SK-N-SH (cell line): ENCODE results near the gene VSIG8. TPM values are rescaled to one million over a fixed set of nuclear protein-coding genes. Genes with fewer than 3 reads are reported as not detected.

Experiments used
- CTCF ChIA-PET: fragments of 300-600, 350-600 bp; formaldehyde crosslinking; extraction: SDS; loops from one replicate; lab custom pipeline; 2021; lab: Yijun Ruan, JAX
- POLR2A ChIA-PET: fragments of 350-600 bp; sonication (Branson Sonifier 250); formaldehyde crosslinking; extraction: SDS; loops from one replicate; lab custom pipeline; 2020; ENCODE audit warnings: antibody characterized with exemption, inconsistent platforms; lab: Yijun Ruan, JAX
- DNase-seq: peaks from one replicate; pipeline ENCODE4 v3.0.0; 2012
- H2AFZ ChIP-seq: fragments of 200-600 bp; sonication (generic); 2 replicates; pipeline ENCODE4 v1.8.1; 2016; ENCODE audit warnings: antibody characterized with exemption, mild to moderate bottlenecking, low read depth
- H3F3A ChIP-seq: fragments of 200-600 bp; sonication (generic); replicated peaks from 2 replicates; pipeline ENCODE3; 2016; ENCODE audit warnings: antibody characterized with exemption, mild to moderate bottlenecking; ENCODE audit not compliant: insufficient read depth
- H3K27ac ChIP-seq, 2 experiments: fragments of 200-500 bp in 1 of 2; fragments of 200-600 bp in 1 of 2; sonication (Bioruptor generic) in 1 of 2; sonication (generic), shearing (Covaris generic) in 1 of 2; 2 replicates each; pipeline versions ENCODE4 v1.5.1 to v1.6.1; 2014 to 2016; ENCODE audit warnings: low read depth in 2 of 2, inconsistent platforms in 1 of 2, low read length in 1 of 2, mild to moderate bottlenecking in 1 of 2, mixed read lengths in 1 of 2
- H3K27me3 ChIP-seq: fragments of 200-600 bp; sonication (generic), shearing (Covaris generic); 2 replicates; pipeline ENCODE4 v1.6.1; 2016; ENCODE audit warnings: mixed run types; ENCODE audit not compliant: insufficient read depth
- H3K36me3 ChIP-seq, 2 experiments: fragments of 200-500 bp in 1 of 2; fragments of 200-600 bp in 1 of 2; sonication (Bioruptor generic) in 1 of 2; sonication (generic) in 1 of 2; replicated peaks in 1 of 2; 2 replicates each; pipeline versions ENCODE3 to v1.5.1; 2014 to 2016; ENCODE audit warnings: low read length in 1 of 2, mild to moderate bottlenecking in 1 of 2; ENCODE audit not compliant: insufficient read depth in 2 of 2, control insufficient read depth in 1 of 2
- H3K4me1 ChIP-seq, 2 experiments: fragments of 200-500 bp in 1 of 2; fragments of 200-600 bp in 1 of 2; sonication (Bioruptor generic) in 1 of 2; sonication (generic), shearing (Covaris generic) in 1 of 2; 2 replicates each; pipeline versions ENCODE4 v1.5.1 to v1.6.1; 2014 to 2016; ENCODE audit warnings: low read depth in 1 of 2, low read length in 1 of 2, mixed run types in 1 of 2; ENCODE audit not compliant: insufficient read depth in 2 of 2, control insufficient read depth in 1 of 2
- H3K4me2 ChIP-seq: fragments of 200-600 bp; sonication (generic), shearing (Covaris generic); 2 replicates; pipeline ENCODE4 v1.6.1; 2017; ENCODE audit warnings: mixed run types
- H3K4me3 ChIP-seq, 2 experiments: fragments of 200-500 bp in 1 of 2; fragments of 200-600 bp in 1 of 2; sonication (Bioruptor generic) in 1 of 2; sonication (generic), shearing (Covaris generic) in 1 of 2; 2 replicates each; pipeline versions ENCODE4 v1.5.1 to v1.8.1; 2014 to 2016; ENCODE audit warnings: low read depth in 2 of 2, inconsistent platforms in 1 of 2, low read length in 1 of 2, mild to moderate bottlenecking in 1 of 2, mixed read lengths in 1 of 2, moderate library complexity in 1 of 2
- H3K79me2 ChIP-seq: fragments of 200-600 bp; sonication (generic); 2 replicates; pipeline ENCODE4 v1.8.1; 2017; ENCODE audit warnings: mild to moderate bottlenecking; ENCODE audit not compliant: insufficient read depth
- H3K9ac ChIP-seq: fragments of 200-600 bp; sonication (generic); 2 replicates; pipeline ENCODE4 v1.6.1; 2017; ENCODE audit warnings: mixed run types
- H3K9me2 ChIP-seq: fragments of 200-600 bp; sonication (generic); 2 replicates; pipeline ENCODE4 v1.6.1; 2017; ENCODE audit warnings: mixed run types
- H3K9me3 ChIP-seq: fragments of 200-600 bp; sonication (generic); 2 replicates; pipeline ENCODE4 v1.6.1; 2017; ENCODE audit warnings: mixed run types, mild to moderate bottlenecking, moderate library complexity
- H4K20me1 ChIP-seq: fragments of 200-600 bp; sonication (generic); 2 replicates; pipeline ENCODE4 v1.6.1; 2017; ENCODE audit warnings: mild to moderate bottlenecking, mixed run types; ENCODE audit not compliant: insufficient read depth
- ELF1 ChIP-seq: IDR thresholded peaks from 2 replicates; pipeline ENCODE4 v1.4.0; 2012
- FOSL2 ChIP-seq: IDR thresholded peaks from 2 replicates; pipeline ENCODE4 v1.4.0; 2012; ENCODE audit warnings: low read depth, mild to moderate bottlenecking, moderate library complexity, borderline replicate concordance
- GATA2 ChIP-seq: sonication (generic); formaldehyde crosslinking; IDR thresholded peaks from 2 replicates; pipeline ENCODE4 v1.5.0; 2020; ENCODE audit warnings: mild to moderate bottlenecking, missing genetic modification reagents
- JUND ChIP-seq: IDR thresholded peaks from 2 replicates; pipeline ENCODE4 v1.4.0; 2012
- MAX ChIP-seq: IDR thresholded peaks from 2 replicates; pipeline ENCODE4 v1.4.0; 2012; ENCODE audit warnings: low read depth
- MEF2A ChIP-seq: IDR thresholded peaks from 2 replicates; pipeline ENCODE4 v1.4.0; 2012; ENCODE audit warnings: low read depth, borderline replicate concordance
- NFIC ChIP-seq: IDR thresholded peaks from 2 replicates; pipeline ENCODE4 v1.4.0; 2012; ENCODE audit warnings: borderline replicate concordance
- NRF1 ChIP-seq: IDR thresholded peaks from 2 replicates; pipeline ENCODE4 v1.6.1; 2012; ENCODE audit warnings: low read depth, mild to moderate bottlenecking, low read length
- PBX3 ChIP-seq: IDR thresholded peaks from 2 replicates; pipeline ENCODE4; 2012
- POLR2AphosphoS5 ChIP-seq: IDR thresholded peaks from 2 replicates; pipeline ENCODE4 v1.6.1; 2012; ENCODE audit warnings: low read depth, low read length
- RAD21 ChIP-seq: IDR thresholded peaks from 2 replicates; pipeline ENCODE4 v1.6.1; 2012; ENCODE audit warnings: mild to moderate bottlenecking, low read length
- RXRA ChIP-seq: IDR thresholded peaks from 2 replicates; pipeline ENCODE4 v1.4.0; 2012; ENCODE audit warnings: low read depth, mild to moderate bottlenecking, borderline replicate concordance
- SIN3A ChIP-seq: IDR thresholded peaks from 2 replicates; pipeline ENCODE4 v1.6.1; 2012; ENCODE audit warnings: low read depth, mild to moderate bottlenecking, low read length, moderate library complexity, borderline replicate concordance
- USF1 ChIP-seq: IDR thresholded peaks from 2 replicates; pipeline ENCODE4 v1.4.0; 2012; ENCODE audit warnings: low read depth, borderline replicate concordance
- USF2 ChIP-seq: fragments of 150-350 bp; IDR thresholded peaks from 2 replicates; pipeline ENCODE4 v1.6.1; 2017; ENCODE audit warnings: antibody characterized with exemption, low read length, low read depth, borderline replicate concordance
- YY1 ChIP-seq: IDR thresholded peaks from 2 replicates; pipeline ENCODE4 v1.4.0; 2012; ENCODE audit warnings: low read depth, mild to moderate bottlenecking
- WGBS: methylation state at CpG from one replicate; pipeline ENCODE4 v1.1.6; 2017; ENCODE audit warnings: low lambda C conversion rate; 5-methylcytosine and 5-hydroxymethylcytosine counted together
- polyA plus RNA-seq, 3 experiments: library from polyadenylated mRNA; depleted of rRNA; stranded (reverse); fragments of >200 nt; gene quantifications; 2 replicates each; pipeline ENCODE4 v1.2.3, GENCODE V29; 2012
- TF ChIP-seq, protein P1 (sequence below): IDR thresholded peaks from 2 replicates; pipeline ENCODE4 v1.6.1; 2012; ENCODE audit warnings: mild to moderate bottlenecking, low read depth, low read length, moderate library complexity

VSIG8 gene
- polyA plus RNA-seq, 1 of the 3 experiments (the other 2 are of a cell fraction), result not detected

GRCh38 chr1:159849626-159850366 is 12.7 kb downstream of the VSIG8 start (continued):
- TF ChIP-seq RAD21, result no peak
- TF ChIP-seq, protein P1, sequence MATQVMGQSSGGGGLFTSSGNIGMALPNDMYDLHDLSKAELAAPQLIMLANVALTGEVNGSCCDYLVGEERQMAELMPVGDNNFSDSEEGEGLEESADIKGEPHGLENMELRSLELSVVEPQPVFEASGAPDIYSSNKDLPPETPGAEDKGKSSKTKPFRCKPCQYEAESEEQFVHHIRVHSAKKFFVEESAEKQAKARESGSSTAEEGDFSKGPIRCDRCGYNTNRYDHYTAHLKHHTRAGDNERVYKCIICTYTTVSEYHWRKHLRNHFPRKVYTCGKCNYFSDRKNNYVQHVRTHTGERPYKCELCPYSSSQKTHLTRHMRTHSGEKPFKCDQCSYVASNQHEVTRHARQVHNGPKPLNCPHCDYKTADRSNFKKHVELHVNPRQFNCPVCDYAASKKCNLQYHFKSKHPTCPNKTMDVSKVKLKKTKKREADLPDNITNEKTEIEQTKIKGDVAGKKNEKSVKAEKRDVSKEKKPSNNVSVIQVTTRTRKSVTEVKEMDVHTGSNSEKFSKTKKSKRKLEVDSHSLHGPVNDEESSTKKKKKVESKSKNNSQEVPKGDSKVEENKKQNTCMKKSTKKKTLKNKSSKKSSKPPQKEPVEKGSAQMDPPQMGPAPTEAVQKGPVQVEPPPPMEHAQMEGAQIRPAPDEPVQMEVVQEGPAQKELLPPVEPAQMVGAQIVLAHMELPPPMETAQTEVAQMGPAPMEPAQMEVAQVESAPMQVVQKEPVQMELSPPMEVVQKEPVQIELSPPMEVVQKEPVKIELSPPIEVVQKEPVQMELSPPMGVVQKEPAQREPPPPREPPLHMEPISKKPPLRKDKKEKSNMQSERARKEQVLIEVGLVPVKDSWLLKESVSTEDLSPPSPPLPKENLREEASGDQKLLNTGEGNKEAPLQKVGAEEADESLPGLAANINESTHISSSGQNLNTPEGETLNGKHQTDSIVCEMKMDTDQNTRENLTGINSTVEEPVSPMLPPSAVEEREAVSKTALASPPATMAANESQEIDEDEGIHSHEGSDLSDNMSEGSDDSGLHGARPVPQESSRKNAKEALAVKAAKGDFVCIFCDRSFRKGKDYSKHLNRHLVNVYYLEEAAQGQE, result no peak
- TF ChIP-seq SIN3A, result no peak
- no peak for TF ChIP-seq ELF1
- TF ChIP-seq RXRA, result no peak
- TF ChIP-seq PBX3, result no peak

GRCh38 chr1:159848326-159848725 is 14.1 kb downstream of the VSIG8 start:
- Histone ChIP-seq H3F3A (peaks cover 16% of the 10 kb centered on the region), H3K79me2 (no peaks in the 10 kb centered on the region), H3K4me2 (no peak overlapping the region), H3K27me3 (no peaks in the 10 kb centered on the region), H4K20me1 (no peaks in the 10 kb centered on the region), H3K9me2 (no peaks in the 10 kb centered on the region), H2AFZ (no peak overlapping the region), H3K9me3 (no peaks in the 10 kb centered on the region), H3K36me3 (no peaks in the 10 kb centered on the region), H3K4me3 (no peak overlapping the region), H3K27ac (peak overlapping the region in 1 of 2 experiments; percentile 78; a peak in 2 of 4 replicates), H3K4me1 (peaks cover 0 to 6% of the 10 kb centered on the region in 2 experiments; a peak in 2 of 4 replicates), H3K9ac (no peak overlapping the region)
- CTCF ChIA-PET, result interaction anchor here (0.7 to 1.7 kb wide), 2 partner anchors 43 to 45 kb away, joined by 4 read pairs; no protein-coding TSS in a partner anchor
- no peak for DNase-seq
- POLR2A ChIA-PET, result no interaction called here
- 23% methylated on average over 3 of the region's 3 CpGs for WGBS
- TF ChIP-seq, protein P1, result no peak
- no peak for TF ChIP-seq MEF2A
- no peak for TF ChIP-seq USF1
- TF ChIP-seq NFIC, result no peak
- TF ChIP-seq JUND, result no peak
- no peak for TF ChIP-seq FOSL2
- no peak for TF ChIP-seq GATA2
- no peak for TF ChIP-seq PBX3
- no peak for TF ChIP-seq NRF1
- TF ChIP-seq POLR2AphosphoS5, result no peak
- TF ChIP-seq YY1, result no peak
- TF ChIP-seq MAX, result no peak
- no peak for TF ChIP-seq USF2
